Spleen (tissue), 7 donors: ENCODE data around the gene AK8.

Experiments used
- POLR2A ChIP-seq, 3 donors: fragments of 450-650 bp; IDR thresholded peaks; one replicate each; pipeline ENCODE4 v1.5.1; 2017; ENCODE audit warnings: antibody characterized with exemption in 3 of 3, mild to moderate bottlenecking in 1 of 3
- POLR2AphosphoS5 ChIP-seq, 3 donors: sonication (generic); formaldehyde crosslinking; IDR thresholded peaks; one replicate each; pipeline ENCODE4 v1.5.1; 2017; ENCODE audit warnings: antibody characterized with exemption in 3 of 3
- TF ChIP-seq, protein P1 (sequence below), 11 experiments: fragments of 200-600 bp in 7 of 11; fragments of 450-650 bp in 4 of 11; sonication (generic) in 4 of 11; IDR thresholded peaks in 8 of 11; conservative IDR thresholded peaks in 3 of 11; 1 replicate in 7 of 11; 2 replicates in 4 of 11; pipeline versions ENCODE4 v1.4.0 to v1.8.0; 2016 to 2021; ENCODE audit warnings: antibody characterized with exemption in 11 of 11, inconsistent platforms in 4 of 11, mild to moderate bottlenecking in 1 of 11
- donor health status: DM: no; HTN: no; CAD: no; lungs with moderate emphysema.
- donor health status: DM: no; HTN: no; CAD: no.
- donor health status: DM: no; HTN: no; CAD: no.

DNA sequence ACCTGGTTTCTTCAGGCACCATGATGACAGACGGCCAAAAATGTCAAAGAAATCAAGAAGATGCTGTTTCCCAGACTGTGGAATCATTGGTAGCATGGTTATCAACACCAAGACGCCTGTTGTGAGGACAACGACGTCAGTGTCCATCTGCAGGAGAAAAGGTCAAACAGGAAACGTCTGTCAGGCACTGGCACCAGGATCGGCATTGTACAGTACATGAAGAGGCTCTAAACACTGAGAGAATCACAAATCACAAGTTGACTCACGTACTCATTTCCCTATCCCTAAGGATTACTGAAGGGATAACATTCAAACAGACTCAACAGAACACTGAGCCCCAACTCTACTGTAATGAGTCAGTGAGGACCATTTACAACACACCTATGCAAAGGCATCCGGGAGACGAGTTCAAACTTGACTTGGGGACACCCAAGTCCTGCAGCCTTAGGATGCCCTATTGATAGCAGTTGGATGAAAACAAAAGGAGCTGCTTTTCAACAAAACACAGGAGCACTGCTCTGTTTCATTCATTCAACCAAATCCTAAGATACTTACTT lies 45.3 kb upstream of the AK8 start:
- TF ChIP-seq, protein P1, sequence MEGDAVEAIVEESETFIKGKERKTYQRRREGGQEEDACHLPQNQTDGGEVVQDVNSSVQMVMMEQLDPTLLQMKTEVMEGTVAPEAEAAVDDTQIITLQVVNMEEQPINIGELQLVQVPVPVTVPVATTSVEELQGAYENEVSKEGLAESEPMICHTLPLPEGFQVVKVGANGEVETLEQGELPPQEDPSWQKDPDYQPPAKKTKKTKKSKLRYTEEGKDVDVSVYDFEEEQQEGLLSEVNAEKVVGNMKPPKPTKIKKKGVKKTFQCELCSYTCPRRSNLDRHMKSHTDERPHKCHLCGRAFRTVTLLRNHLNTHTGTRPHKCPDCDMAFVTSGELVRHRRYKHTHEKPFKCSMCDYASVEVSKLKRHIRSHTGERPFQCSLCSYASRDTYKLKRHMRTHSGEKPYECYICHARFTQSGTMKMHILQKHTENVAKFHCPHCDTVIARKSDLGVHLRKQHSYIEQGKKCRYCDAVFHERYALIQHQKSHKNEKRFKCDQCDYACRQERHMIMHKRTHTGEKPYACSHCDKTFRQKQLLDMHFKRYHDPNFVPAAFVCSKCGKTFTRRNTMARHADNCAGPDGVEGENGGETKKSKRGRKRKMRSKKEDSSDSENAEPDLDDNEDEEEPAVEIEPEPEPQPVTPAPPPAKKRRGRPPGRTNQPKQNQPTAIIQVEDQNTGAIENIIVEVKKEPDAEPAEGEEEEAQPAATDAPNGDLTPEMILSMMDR (IDR thresholded peaks at IDR 0.05 in 8 of 11, conservative IDR thresholded peaks at IDR 0.05 in 3 of 11), result no peak
- no peak for TF ChIP-seq POLR2A (IDR thresholded peaks at IDR 0.05)
- no peak for TF ChIP-seq POLR2AphosphoS5 (IDR thresholded peaks at IDR 0.05)
